Osteoblast (primary cell): ENCODE measurements around the gene ACER3. TPM values are rescaled to one million over a fixed set of nuclear protein-coding genes. Genes with fewer than 3 reads are reported as not detected.
A peak's percentile ranks its signal among the peaks of the same experiment; 100 is the strongest.

Experiments
- DNase-seq: peaks from one replicate; pipeline ENCODE4 v3.0.0; 2011; ENCODE audit warnings: low spot score, mixed read lengths; ENCODE audit not compliant: insufficient read length; ENCODE audit errors: missing footprints
- H2AFZ ChIP-seq: 2 replicates; pipeline ENCODE4 v1.6.0; 2011; ENCODE audit warnings: mild to moderate bottlenecking, low read length
- H3K27ac ChIP-seq: 2 replicates; pipeline ENCODE4 v1.5.1; 2011; ENCODE audit warnings: mild to moderate bottlenecking, low read depth, low read length, moderate library complexity
- H3K27me3 ChIP-seq: 2 replicates; pipeline ENCODE4 v1.6.0; 2012; ENCODE audit warnings: mild to moderate bottlenecking, control low read depth, inconsistent platforms, low read length, moderate library complexity; ENCODE audit not compliant: insufficient read depth
- H3K36me3 ChIP-seq: 2 replicates; pipeline ENCODE4 v1.5.1; 2011; ENCODE audit warnings: mild to moderate bottlenecking, low read length, control low read depth, moderate library complexity; ENCODE audit not compliant: insufficient read depth
- H3K4me1 ChIP-seq: 2 replicates; pipeline ENCODE4 v1.5.1; 2011; ENCODE audit warnings: mild to moderate bottlenecking, low read length, control low read depth, moderate library complexity; ENCODE audit not compliant: insufficient read depth
- H3K4me2 ChIP-seq: 2 replicates; pipeline ENCODE4 v1.6.0; 2011; ENCODE audit warnings: mild to moderate bottlenecking, low read length; ENCODE audit not compliant: insufficient read depth
- H3K4me3 ChIP-seq: fragments of 200-600 bp; sonication (generic); 3 replicates; pipeline ENCODE4 v1.5.1; 2012; ENCODE audit warnings: mild to moderate bottlenecking, low read length, inconsistent platforms; ENCODE audit not compliant: insufficient read depth
- H3K79me2 ChIP-seq: 2 replicates; pipeline ENCODE4 v1.6.0; 2012; ENCODE audit warnings: mild to moderate bottlenecking, low read length, control low read depth, inconsistent platforms; ENCODE audit not compliant: insufficient read depth
- H3K9me3 ChIP-seq: 2 replicates; pipeline ENCODE4 v1.5.1; 2011; ENCODE audit warnings: low read depth, low read length, control low read depth
- H4K20me1 ChIP-seq: 2 replicates; pipeline ENCODE4 v1.6.0; 2012; ENCODE audit warnings: mild to moderate bottlenecking, low read length, control low read depth; ENCODE audit not compliant: insufficient read depth
- CTCF ChIP-seq: IDR thresholded peaks from 2 replicates; pipeline ENCODE4 v1.5.1; 2011; ENCODE audit warnings: mild to moderate bottlenecking, low read depth, low read length, moderate library complexity; ENCODE audit errors: extremely low read depth
- total RNA-seq: library from RNA; depleted of rRNA; stranded (reverse); fragments of >200 nt; gene quantifications from 2 replicates; pipeline ENCODE4 v1.2.3, GENCODE V29; 2012

The ACER3 gene
- total RNA-seq, 1 donor, result 9.8 TPM

GRCh38 chr11:77068457-77069335 is 208.0 kb downstream of the ACER3 start:
- Histone ChIP-seq H3K9me3 (no peaks in the 10 kb centered on the region), H3K4me2 (no peak overlapping the region), H3K27me3 (no peaks in the 10 kb centered on the region), H3K27ac (no peak overlapping the region), H3K4me1 (peaks cover 35% of the 10 kb centered on the region), H3K79me2 (peaks cover 49% of the 10 kb centered on the region), H2AFZ (no peak overlapping the region), H3K4me3 (no peak overlapping the region), H3K36me3 (no peaks in the 10 kb centered on the region), H4K20me1 (peaks cover 11% of the 10 kb centered on the region)
- TF ChIP-seq CTCF, result no peak
- peak; percentile 74 for DNase-seq

GRCh38 chr11:77069336-77069968 is 208.7 kb downstream of the ACER3 start:
- TF ChIP-seq CTCF, result no peak
- Histone ChIP-seq H3K4me2 (no peak overlapping the region), H3K4me1 (peaks cover 42% of the 10 kb centered on the region), H3K27ac (no peak overlapping the region), H4K20me1 (peaks cover 11% of the 10 kb centered on the region), H3K4me3 (no peak overlapping the region), H3K27me3 (no peaks in the 10 kb centered on the region), H3K9me3 (no peaks in the 10 kb centered on the region), H3K36me3 (no peaks in the 10 kb centered on the region), H2AFZ (no peak overlapping the region), H3K79me2 (peaks cover 50% of the 10 kb centered on the region)
- peak; percentile 72 for DNase-seq

- H3K4me2 ChIP-seq, result no peak overlapping the region
- peaks cover 43% of the 10 kb centered on the region for H3K4me1 ChIP-seq
- H3K4me3 ChIP-seq, result no peak overlapping the region
- H3K36me3 ChIP-seq, result no peaks in the 10 kb centered on the region
- TF ChIP-seq CTCF, result no peak
- no peak overlapping the region for H2AFZ ChIP-seq
- H3K9me3 ChIP-seq, result no peaks in the 10 kb centered on the region
- peak; percentile 58 for DNase-seq
- H3K79me2 ChIP-seq, result peaks cover 56% of the 10 kb centered on the region
- H3K27ac ChIP-seq, result no peak overlapping the region
- no peaks in the 10 kb centered on the region for H3K27me3 ChIP-seq
- peaks cover 11% of the 10 kb centered on the region for H4K20me1 ChIP-seq
Observed at GRCh38 chr11:77069969-77070582, 209.4 kb downstream of the ACER3 start.

GRCh38 chr11:77071077-77071476 is 210.4 kb downstream of the ACER3 start:
- Histone ChIP-seq H3K27me3 (no peaks in the 10 kb centered on the region), H3K4me1 (peaks cover 41% of the 10 kb centered on the region), H3K79me2 (peaks cover 64% of the 10 kb centered on the region)

More at GRCh38 chr11:77071077-77071476, 210.4 kb downstream of the ACER3 start:
- no peak overlapping the region for H3K4me3 ChIP-seq
- H3K9me3 ChIP-seq, result no peaks in the 10 kb centered on the region
- H3K27ac ChIP-seq, result no peak overlapping the region
- H4K20me1 ChIP-seq, result peaks cover 11% of the 10 kb centered on the region
- no peak overlapping the region for H2AFZ ChIP-seq
- no peak overlapping the region for H3K4me2 ChIP-seq
- no peak for TF ChIP-seq CTCF
- peak; percentile 14 for DNase-seq
- H3K36me3 ChIP-seq, result no peaks in the 10 kb centered on the region
